GM18502 (cell line): ENCODE measurements around the gene KCNK7.
A peak's percentile ranks its signal among the peaks of the same experiment; 100 is the strongest.

ENCODE experiments used
- ATAC-seq: cut with Tn5 transposase; IDR thresholded peaks from one replicate; pipeline ENCODE4 v1.9.1; 2021; ENCODE audit warnings: mild to moderate bottlenecking; ENCODE audit not compliant: unreplicated experiment, poor library complexity

The KCNK7 gene

GRCh38 chr11:65558930-65559509 is 36.6 kb downstream of the KCNK7 start:
- ATAC-seq = no peak

GRCh38 chr11:65558002-65558929 is 37.3 kb downstream of the KCNK7 start, which contains the start of gene LTBP3:
LTBP3 (minus strand) TSS chr11:65558359; CDS start chr11:65557959, 400 bp downstream.
- ATAC-seq = no peak

- no peak for ATAC-seq
Measured at GRCh38 chr11:65557280-65558001, 38.2 kb downstream of the KCNK7 start.

GRCh38 chr11:65556470-65557279 is 38.9 kb downstream of the KCNK7 start:
- no peak for ATAC-seq

- ATAC-seq = no peak
Measured at GRCh38 chr11:65555693-65556231, 39.8 kb downstream of the KCNK7 start.

- ATAC-seq = no peak
Measured at GRCh38 chr11:65554842-65555430, 40.7 kb downstream of the KCNK7 start.

GRCh38 chr11:65554057-65554818 is 41.4 kb downstream of the KCNK7 start:
- ATAC-seq = no peak

- ATAC-seq = no peak
Measured at GRCh38 chr11:65553301-65554001, 42.1 kb downstream of the KCNK7 start.

- no peak for ATAC-seq
Measured at GRCh38 chr11:65552388-65552951, 43.1 kb downstream of the KCNK7 start.

- no peak for ATAC-seq
Measured at GRCh38 chr11:65551572-65552387, 43.8 kb downstream of the KCNK7 start.

GRCh38 chr11:65549096-65549495 is 46.5 kb downstream of the KCNK7 start:
- ATAC-seq = no peak

GRCh38 chr11:65548395-65548794 is 47.2 kb downstream of the KCNK7 start:
- ATAC-seq = no peak

GRCh38 chr11:65547446-65548125 is 48.0 kb downstream of the KCNK7 start:
- no peak for ATAC-seq

GRCh38 chr11:65546217-65546958 is 49.2 kb downstream of the KCNK7 start:
- peak; percentile 68 for ATAC-seq

- ATAC-seq = no peak
Measured at GRCh38 chr11:65545853-65546216, 49.8 kb downstream of the KCNK7 start.
